Neural progenitor cell (in vitro differentiated cells): ENCODE data around the gene ATG9B. TPM values are rescaled to one million over a fixed set of nuclear protein-coding genes. Genes with fewer than 3 reads are reported as not detected.

Source experiments
- DNase-seq: peaks from one replicate; pipeline ENCODE4 v3.0.0-alpha.2; 2016; ENCODE audit warnings: low spot score
- H2AFZ ChIP-seq: fragments of 200-600 bp; sonication (generic); replicated peaks from 2 replicates; pipeline ENCODE4 v1.6.1; 2016; ENCODE audit warnings: antibody characterized with exemption
- H3F3A ChIP-seq: fragments of 200-600 bp; sonication (generic); 2 replicates; pipeline ENCODE4 v1.6.1; 2016; ENCODE audit warnings: antibody characterized with exemption, low read depth
- H3K27ac ChIP-seq: fragments of 200-600 bp; sonication (generic); 2 replicates; pipeline ENCODE4 v1.5.1; 2016; ENCODE audit warnings: mild to moderate bottlenecking
- H3K27me3 ChIP-seq: fragments of 200-600 bp; sonication (generic); 2 replicates; pipeline ENCODE4 v1.6.1; 2016; ENCODE audit warnings: mild to moderate bottlenecking, moderate library complexity
- H3K36me3 ChIP-seq: fragments of 200-600 bp; sonication (generic); 2 replicates; pipeline ENCODE4 v1.5.1; 2016
- H3K4me1 ChIP-seq: fragments of 200-600 bp; sonication (generic); 2 replicates; pipeline ENCODE4 v1.6.1; 2016; ENCODE audit warnings: mixed run types
- H3K4me2 ChIP-seq: fragments of 200-600 bp; sonication (generic); 2 replicates; pipeline ENCODE4 v1.6.1; 2016
- H3K4me3 ChIP-seq: fragments of 200-600 bp; sonication (generic); 2 replicates; pipeline ENCODE4 v1.5.1; 2016
- H3K79me2 ChIP-seq: fragments of 200-600 bp; sonication (generic); 2 replicates; pipeline ENCODE4 v1.6.1; 2016; ENCODE audit warnings: low read depth
- H3K9ac ChIP-seq: fragments of 200-600 bp; sonication (generic); 2 replicates; pipeline ENCODE4 v1.6.1; 2016
- H3K9me3 ChIP-seq: fragments of 200-600 bp; sonication (generic); 2 replicates; pipeline ENCODE4 v1.5.1; 2016; ENCODE audit warnings: low read depth
- H4K20me1 ChIP-seq: fragments of 200-600 bp; sonication (generic); 2 replicates; pipeline ENCODE4 v1.6.1; 2016; ENCODE audit warnings: low read depth
- H3K27ac Mint-ChIP-seq: 3 replicates; pipeline ENCODE4 v1.8.0; 2021; ENCODE audit warnings: mixed read lengths
- H3K27me3 Mint-ChIP-seq: 2 replicates; pipeline ENCODE4 v1.8.0; 2022; ENCODE audit warnings: low read depth, mild to moderate bottlenecking, inconsistent platforms, moderate library complexity, mixed read lengths; ENCODE audit not compliant: insufficient read depth
- H3K36me3 Mint-ChIP-seq: 3 replicates; pipeline ENCODE4 v1.8.0; 2021; ENCODE audit warnings: mixed read lengths
- H3K4me1 Mint-ChIP-seq: 3 replicates; pipeline ENCODE4 v1.8.0; 2021; ENCODE audit warnings: mixed read lengths
- H3K4me3 Mint-ChIP-seq: 3 replicates; pipeline ENCODE4 v1.8.0; 2021; ENCODE audit warnings: mild to moderate bottlenecking, moderate library complexity, mixed read lengths
- H3K9me3 Mint-ChIP-seq: 3 replicates; pipeline ENCODE4 v1.8.0; 2020; ENCODE audit warnings: mixed read lengths
- CTCF ChIP-seq: fragments of 200-600 bp; sonication (generic); IDR thresholded peaks from 2 replicates; pipeline ENCODE4 v1.5.1; 2017; ENCODE audit warnings: antibody characterized with exemption, mild to moderate bottlenecking
- EZH2 ChIP-seq: fragments of 200-600 bp; sonication (generic); IDR thresholded peaks from 2 replicates; pipeline ENCODE4 v1.6.1; 2017; ENCODE audit warnings: antibody characterized with exemption, mild to moderate bottlenecking, moderate library complexity
- EZH2phosphoT487 ChIP-seq: fragments of 200-600 bp; sonication (generic); IDR thresholded peaks from 2 replicates; pipeline ENCODE4 v1.6.1; 2017; ENCODE audit warnings: antibody characterized with exemption
- total RNA-seq: library from RNA; depleted of rRNA; stranded (reverse); fragments of >200 nt; gene quantifications from 2 replicates; pipeline ENCODE4 v1.2.3, GENCODE V29; 2015; ENCODE audit warnings: low replicate concordance

Gene ATG9B
- total RNA-seq, 1 donor from 2014 or later, result 0.43 TPM

GRCh38 chr7:151048911-151049463 lies 24.7 kb upstream of the ATG9B start:
- H4K20me1 ChIP-seq, result peaks cover 37% of the 10 kb centered on the region
- H3K9me3 ChIP-seq, result no peaks in the 10 kb centered on the region
- no peak overlapping the region for H3K27ac Mint-ChIP-seq
- no peak for TF ChIP-seq CTCF
- TF ChIP-seq EZH2phosphoT487, result no peak
- no peak for TF ChIP-seq EZH2
- H3K27me3 ChIP-seq, result peaks cover 43% of the 10 kb centered on the region
- H3K9ac ChIP-seq, result no peak overlapping the region
- DNase-seq, result no peak
- H3K4me1 Mint-ChIP-seq, result no peaks in the 10 kb centered on the region
- H3K4me2 ChIP-seq, result no peak overlapping the region
- peaks cover 10% of the 10 kb centered on the region for H3K27me3 Mint-ChIP-seq
- H3K36me3 Mint-ChIP-seq, result peaks cover 5% of the 10 kb centered on the region
- no peak overlapping the region for H3K4me3 Mint-ChIP-seq
- H3K79me2 ChIP-seq, result no peaks in the 10 kb centered on the region
- no peaks in the 10 kb centered on the region for H3K4me1 ChIP-seq
- H3K9me3 Mint-ChIP-seq, result no peaks in the 10 kb centered on the region
- H2AFZ ChIP-seq, result no peak overlapping the region
- no peaks in the 10 kb centered on the region for H3K36me3 ChIP-seq
- no peak overlapping the region for H3K27ac ChIP-seq
- peaks cover 7% of the 10 kb centered on the region for H3F3A ChIP-seq
- no peak overlapping the region for H3K4me3 ChIP-seq

DNA sequence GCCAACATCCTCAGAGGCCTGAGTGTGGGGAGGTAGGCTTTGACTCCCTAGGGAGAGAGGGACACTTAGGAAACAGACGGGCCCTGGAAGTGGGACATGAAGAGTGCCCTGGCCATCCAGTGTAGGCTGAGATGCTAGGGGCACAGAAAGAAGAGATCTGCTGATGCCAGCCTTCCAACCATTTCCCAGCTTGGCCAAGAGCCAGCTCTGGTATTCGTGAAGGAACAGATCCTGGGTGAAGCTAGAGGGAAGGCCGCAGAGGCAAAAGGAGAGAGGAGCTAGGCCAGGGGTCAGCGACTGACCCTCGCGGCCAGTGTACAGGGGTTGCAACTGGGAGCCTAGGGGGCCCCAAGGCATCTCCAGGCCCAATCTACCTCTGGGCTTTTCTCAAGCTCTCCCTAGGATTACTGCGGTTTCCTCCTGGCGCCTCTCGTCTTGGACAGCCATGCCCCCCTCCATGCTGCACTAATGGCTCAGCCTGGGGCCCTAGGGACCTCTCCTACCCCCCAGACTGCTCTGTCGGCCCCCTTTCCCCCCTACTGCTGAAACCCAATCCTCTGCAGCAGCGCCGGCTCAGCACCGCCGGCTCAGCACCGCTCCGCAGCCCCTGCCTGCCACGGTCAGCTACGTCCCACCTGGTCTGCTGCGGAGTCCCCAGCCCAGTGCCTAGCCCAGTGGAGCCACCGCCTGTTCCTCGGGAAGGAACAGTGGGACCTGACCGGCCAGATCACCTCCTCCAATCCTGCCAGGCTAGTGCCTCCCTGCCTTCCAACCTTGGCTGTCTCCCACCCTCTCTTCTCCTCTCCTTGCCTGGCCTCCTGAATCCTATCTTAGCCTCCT lies 23.9 kb upstream of the ATG9B start, which contains the start of gene ASIC3:
Gene ASIC3 (plus strand): TSS at position 556 of the 840 bp plus-strand sequence. CDS start 355 bp downstream, outside the sequence.
- Mint-ChIP-seq H3K9me3 (no peaks in the 10 kb centered on the region), H3K27ac (no peak within 1 kb of the TSS), H3K4me3 (no peak within 1 kb of the TSS), H3K27me3 (peaks cover 10% of the 10 kb centered on the region), H3K4me1 (no peaks in the 10 kb centered on the region), H3K36me3 (peaks cover 5% of the 10 kb centered on the region)
- no peak within 1 kb of the TSS for H2AFZ ChIP-seq
- H3F3A ChIP-seq, result peaks cover 7% of the 10 kb centered on the region
- no peaks in the 10 kb centered on the region for H3K4me1 ChIP-seq
- H3K27me3 ChIP-seq, result peaks cover 43% of the 10 kb centered on the region
- no peak within 1 kb of the TSS for H3K9ac ChIP-seq
- H3K9me3 ChIP-seq, result no peaks in the 10 kb centered on the region
- no peak for DNase-seq
- H4K20me1 ChIP-seq, result peaks cover 34% of the 10 kb centered on the region
- TF ChIP-seq CTCF, result no peak
- no peak for TF ChIP-seq EZH2
- TF ChIP-seq EZH2phosphoT487, result no peak
- no peaks in the 10 kb centered on the region for H3K36me3 ChIP-seq
- H3K4me2 ChIP-seq, result no peak within 1 kb of the TSS
- no peak within 1 kb of the TSS for H3K4me3 ChIP-seq
- no peaks in the 10 kb centered on the region for H3K79me2 ChIP-seq
- no peak within 1 kb of the TSS for H3K27ac ChIP-seq

DNA sequence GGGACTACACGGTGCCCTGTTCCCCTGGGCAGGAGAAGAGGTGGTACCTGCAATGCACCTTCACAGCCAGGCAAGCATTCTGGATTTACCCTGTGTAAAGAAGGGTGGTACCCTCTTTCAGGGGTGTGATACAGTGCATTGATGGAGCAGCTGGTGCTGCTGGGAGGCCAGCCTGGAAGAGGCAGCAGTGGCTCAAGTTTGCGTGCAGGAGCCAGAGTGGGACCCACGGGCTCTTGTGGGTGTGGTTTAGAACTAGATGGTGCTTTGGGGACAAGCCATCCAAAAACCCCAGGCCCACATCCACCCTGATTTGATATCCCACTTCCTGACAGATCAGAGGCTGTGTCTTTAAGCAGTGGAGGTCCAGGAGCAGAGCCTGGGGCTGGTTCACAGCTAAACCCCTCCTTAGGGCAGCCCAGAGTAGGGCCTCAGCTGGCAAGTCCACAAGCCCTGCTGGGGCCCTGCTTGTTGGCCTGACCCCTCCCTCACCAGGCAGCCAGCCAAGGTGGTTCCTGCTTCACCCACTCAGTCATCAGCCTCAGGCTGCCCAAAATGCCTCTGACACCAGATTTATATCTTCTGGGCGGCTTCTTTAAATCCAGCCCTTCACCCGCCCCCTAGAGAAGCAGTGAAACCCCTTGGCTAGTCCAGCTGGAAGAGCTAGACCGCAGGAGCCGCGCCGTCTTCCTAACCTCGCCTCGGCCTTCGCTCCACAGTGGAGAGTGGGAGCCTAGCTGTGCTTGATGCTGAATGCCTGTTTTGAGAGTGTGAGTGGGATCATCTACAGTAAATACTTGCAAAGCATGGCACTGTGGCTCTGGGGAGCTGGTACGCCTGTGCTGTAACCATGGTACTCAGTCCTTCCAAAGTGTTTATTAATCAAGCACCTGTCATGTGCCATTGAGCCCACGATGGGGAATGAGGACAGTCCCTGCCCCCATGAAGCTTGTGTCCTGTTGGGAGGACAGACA lies 22.6 kb upstream of the ATG9B start:
- Histone ChIP-seq H3K79me2 (no peaks in the 10 kb centered on the region), H4K20me1 (peaks cover 23% of the 10 kb centered on the region), H3K27me3 (peaks cover 35% of the 10 kb centered on the region), H3K27ac (no peak overlapping the region), H3K4me1 (no peaks in the 10 kb centered on the region), H3K9ac (no peak overlapping the region), H3K36me3 (no peaks in the 10 kb centered on the region), H3F3A (peaks cover 7% of the 10 kb centered on the region), H3K4me2 (no peak overlapping the region), H2AFZ (no peak overlapping the region), H3K4me3 (no peak overlapping the region), H3K9me3 (no peaks in the 10 kb centered on the region)
- no peak for DNase-seq
- Mint-ChIP-seq H3K36me3 (no peaks in the 10 kb centered on the region), H3K9me3 (no peaks in the 10 kb centered on the region), H3K4me3 (no peak overlapping the region), H3K27me3 (peaks cover 10% of the 10 kb centered on the region), H3K27ac (no peak overlapping the region), H3K4me1 (no peaks in the 10 kb centered on the region)
- TF ChIP-seq EZH2 (no peak), CTCF (no peak), EZH2phosphoT487 (no peak)
